A673 (cell line): ENCODE results near the gene GSKIP.

Source experiments
- EZH2 ChIP-seq: fragments of 200-600 bp; sonication (generic); IDR thresholded peaks from 2 replicates; pipeline ENCODE4 v1.6.1; 2017; ENCODE audit warnings: borderline replicate concordance, low read depth, mild to moderate bottlenecking, mixed read lengths, antibody characterized with exemption, low read length; ENCODE audit not compliant: poor library complexity, severe bottlenecking
- TF ChIP-seq, protein P1 (sequence below): fragments of 300-800, 200-600 bp; sonication (generic); conservative IDR thresholded peaks from 2 replicates; pipeline ENCODE4 v1.5.1; 2017; ENCODE audit warnings: low read depth, mild to moderate bottlenecking, antibody characterized with exemption, low read length, moderate library complexity, mixed read lengths

DNA sequence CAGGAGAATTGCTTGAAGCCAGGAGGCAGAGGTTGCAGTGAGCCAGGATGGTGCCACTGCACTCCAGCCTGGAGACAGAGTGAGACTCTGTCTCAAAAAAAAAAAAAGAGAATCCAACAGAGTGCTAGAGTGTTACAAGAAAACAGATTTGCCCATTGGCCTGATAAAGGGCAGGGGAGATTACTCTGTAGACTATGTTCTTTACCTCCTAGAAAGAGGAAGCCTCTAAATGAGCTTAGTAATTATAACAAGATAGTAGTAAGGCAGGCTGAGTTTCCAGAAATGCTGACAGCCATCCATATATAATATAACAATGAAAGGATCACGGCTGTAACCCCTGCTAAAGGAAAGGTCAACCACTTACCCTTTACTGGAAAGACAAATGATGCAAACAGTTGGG lies 53.0 kb downstream of the GSKIP start:
- TF ChIP-seq, protein P1, sequence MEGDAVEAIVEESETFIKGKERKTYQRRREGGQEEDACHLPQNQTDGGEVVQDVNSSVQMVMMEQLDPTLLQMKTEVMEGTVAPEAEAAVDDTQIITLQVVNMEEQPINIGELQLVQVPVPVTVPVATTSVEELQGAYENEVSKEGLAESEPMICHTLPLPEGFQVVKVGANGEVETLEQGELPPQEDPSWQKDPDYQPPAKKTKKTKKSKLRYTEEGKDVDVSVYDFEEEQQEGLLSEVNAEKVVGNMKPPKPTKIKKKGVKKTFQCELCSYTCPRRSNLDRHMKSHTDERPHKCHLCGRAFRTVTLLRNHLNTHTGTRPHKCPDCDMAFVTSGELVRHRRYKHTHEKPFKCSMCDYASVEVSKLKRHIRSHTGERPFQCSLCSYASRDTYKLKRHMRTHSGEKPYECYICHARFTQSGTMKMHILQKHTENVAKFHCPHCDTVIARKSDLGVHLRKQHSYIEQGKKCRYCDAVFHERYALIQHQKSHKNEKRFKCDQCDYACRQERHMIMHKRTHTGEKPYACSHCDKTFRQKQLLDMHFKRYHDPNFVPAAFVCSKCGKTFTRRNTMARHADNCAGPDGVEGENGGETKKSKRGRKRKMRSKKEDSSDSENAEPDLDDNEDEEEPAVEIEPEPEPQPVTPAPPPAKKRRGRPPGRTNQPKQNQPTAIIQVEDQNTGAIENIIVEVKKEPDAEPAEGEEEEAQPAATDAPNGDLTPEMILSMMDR, result no peak
- TF ChIP-seq EZH2, result no peak
